ENCODE measurements around the gene FZD1.
"Not testable (repeated sequence)": the region's sequence is repeated elsewhere in the genome, so short reads cannot be mapped to it uniquely, and the experiment has no call there.

FZD1 gene

GRCh38 chr7:91295576-91295975 lies 31.3 kb downstream of the FZD1 start:
- no peak for DNase-seq (ENCODE audit: low read depth, low spot score)

- DNase-seq (ENCODE audit: low read depth, low spot score) = no peak
Observed at GRCh38 chr7:91297939-91298338, 33.7 kb downstream of the FZD1 start.

DNA sequence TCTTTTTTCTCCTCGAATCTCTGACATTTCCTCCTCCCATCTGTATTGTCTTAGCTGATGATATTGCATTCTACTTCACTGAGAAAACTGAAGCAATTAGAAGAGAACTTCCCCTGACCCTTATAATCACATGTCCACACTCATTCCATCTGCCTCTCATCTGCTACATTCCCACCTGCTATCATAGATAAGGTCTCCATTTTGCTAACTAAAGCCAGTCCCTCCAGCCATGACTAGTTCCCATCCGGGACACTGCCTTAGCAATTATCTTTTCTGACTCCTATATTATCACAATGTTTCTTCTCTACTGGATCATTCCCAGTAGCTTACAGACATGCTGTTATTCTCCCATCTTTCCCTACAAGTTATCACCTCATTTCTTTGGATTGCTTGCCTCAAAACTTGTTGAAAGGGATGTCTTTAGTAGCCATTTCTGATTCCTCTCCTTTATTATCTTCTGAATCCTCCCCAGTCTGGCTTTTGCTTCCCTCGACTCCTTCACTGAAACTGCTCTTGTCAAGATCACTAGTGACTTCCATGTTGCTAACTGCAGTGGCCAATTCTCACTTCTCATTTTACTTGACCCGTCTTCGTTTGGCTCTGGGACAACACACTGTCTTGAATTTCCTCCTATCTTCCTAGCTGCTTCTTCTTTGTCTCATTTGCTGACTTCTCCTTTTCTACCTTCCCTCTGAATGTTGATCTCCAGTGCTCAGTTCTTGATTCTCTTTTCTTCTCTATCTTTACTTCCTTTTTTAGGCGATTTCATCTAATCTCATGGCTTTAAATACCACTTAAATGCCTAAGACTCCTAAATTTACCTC lies 35.9 kb downstream of the FZD1 start:
- DNase-seq (ENCODE audit: low read depth, low spot score) = no peak

DNA sequence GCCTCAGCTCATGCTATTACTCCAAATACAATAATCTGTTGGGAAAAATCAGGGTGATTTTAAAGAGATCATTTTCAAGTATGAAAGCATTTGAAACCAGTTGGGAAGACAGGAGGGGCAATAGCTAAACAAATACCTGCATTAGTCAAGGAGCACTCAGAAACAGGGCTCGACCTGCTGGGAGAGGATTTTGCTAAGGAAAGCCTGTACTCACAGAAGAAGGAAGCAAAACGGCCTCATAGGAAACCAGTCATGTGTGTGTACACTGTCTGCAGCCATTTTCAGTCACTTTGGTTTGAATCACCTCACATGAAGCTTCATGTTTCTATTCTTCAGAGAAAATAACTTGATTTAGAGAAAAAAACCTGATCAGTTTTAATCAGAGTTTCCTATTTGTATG lies 38.6 kb downstream of the FZD1 start:
- DNase-seq (ENCODE audit: low read depth, low spot score) = no peak

DNA sequence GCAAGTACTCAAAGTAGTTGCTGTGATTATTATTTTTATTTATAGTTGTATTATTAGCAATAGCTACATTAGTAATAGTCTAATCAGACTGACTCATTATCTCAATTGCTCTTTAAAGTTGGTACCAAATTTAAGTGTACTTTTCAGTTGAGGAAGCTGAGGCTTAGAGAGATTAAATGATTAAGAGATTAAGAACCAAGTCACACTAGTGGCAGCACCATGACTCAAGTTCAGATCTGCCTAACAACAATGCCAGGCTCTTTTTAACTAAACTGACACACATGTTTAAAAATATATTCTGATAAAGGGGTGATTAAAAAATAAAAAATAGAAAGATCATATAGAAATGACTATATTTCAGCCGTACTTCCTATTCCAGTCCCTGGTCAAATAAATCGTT lies 42.0 kb downstream of the FZD1 start:
- no peak for DNase-seq (ENCODE audit: low read depth, low spot score)

DNA sequence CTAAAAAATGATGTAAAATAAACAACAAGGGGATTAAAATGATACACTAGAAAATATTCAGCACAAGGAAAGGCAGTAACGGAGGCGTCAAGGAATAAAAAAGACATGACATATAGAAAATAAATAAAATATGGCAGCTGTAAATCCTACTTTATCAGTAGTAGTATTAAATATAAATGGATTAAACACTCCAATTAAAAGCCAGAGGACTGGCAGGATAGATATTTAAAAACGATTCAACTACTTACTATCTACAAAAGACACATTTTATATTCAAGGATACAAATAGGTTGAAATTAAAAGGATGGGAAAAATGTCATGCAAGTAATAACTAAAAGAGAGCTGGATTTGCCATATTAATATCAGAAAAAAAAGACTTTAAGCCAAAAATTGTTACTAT lies 43.2 kb downstream of the FZD1 start:
- DNase-seq (ENCODE audit: low read depth, low spot score) = no peak

DNA sequence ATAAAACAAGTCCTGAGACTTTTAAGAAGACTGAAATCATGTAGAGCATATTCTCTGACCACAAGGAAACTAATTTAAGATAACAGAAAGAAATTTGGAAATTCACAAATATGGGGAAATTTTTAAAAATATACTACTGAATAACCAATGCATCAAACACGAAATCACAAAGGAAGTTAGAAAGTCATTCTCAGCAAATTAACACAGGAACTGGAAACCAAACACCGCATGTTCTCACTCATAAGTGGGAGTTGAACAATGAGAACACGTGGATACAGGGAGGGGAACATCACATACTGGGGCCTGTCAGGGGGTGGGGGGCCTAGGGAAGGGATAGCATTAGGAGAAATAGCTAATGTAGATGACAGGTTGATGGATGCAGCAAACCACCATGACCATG lies 44.0 kb downstream of the FZD1 start:
- not testable (repeated sequence) for DNase-seq (ENCODE audit: low read depth, low spot score)

DNA sequence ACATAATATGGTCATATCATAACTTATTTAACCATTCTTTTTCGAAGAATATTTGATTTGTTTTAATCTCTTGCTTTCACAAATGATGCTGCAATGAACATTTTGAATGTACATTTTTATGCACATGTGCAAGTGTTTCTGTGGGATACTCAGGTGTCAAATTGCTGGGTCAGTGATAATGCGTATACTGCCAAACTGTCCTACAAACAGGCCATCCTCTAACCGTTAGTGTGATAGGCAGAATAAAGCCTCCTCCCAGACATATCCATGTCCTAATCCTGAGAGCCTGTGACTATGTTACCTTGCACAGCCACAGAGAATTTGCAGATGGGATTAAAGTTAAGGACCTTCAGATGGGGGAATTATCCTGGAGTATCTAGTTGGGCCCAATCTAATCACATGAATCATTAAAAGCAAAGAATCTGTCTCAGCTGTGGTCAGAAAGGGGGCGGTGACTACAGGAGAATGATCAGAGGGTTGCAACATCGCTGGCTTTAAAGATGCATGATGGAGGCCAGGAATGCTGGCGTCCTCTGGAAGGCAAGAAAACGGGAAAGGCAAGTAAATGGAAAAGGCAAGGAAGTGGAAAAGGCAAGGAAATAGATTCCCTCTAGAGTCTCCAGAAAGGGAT lies 46.7 kb downstream of the FZD1 start:
- no peak for DNase-seq (ENCODE audit: low read depth, low spot score)

- no peak for DNase-seq (ENCODE audit: low read depth, low spot score)
Observed at GRCh38 chr7:91311839-91312238, 47.6 kb downstream of the FZD1 start.

- no peak for DNase-seq (ENCODE audit: low read depth, low spot score)
Observed at GRCh38 chr7:91313113-91313512, 48.9 kb downstream of the FZD1 start.

DNA sequence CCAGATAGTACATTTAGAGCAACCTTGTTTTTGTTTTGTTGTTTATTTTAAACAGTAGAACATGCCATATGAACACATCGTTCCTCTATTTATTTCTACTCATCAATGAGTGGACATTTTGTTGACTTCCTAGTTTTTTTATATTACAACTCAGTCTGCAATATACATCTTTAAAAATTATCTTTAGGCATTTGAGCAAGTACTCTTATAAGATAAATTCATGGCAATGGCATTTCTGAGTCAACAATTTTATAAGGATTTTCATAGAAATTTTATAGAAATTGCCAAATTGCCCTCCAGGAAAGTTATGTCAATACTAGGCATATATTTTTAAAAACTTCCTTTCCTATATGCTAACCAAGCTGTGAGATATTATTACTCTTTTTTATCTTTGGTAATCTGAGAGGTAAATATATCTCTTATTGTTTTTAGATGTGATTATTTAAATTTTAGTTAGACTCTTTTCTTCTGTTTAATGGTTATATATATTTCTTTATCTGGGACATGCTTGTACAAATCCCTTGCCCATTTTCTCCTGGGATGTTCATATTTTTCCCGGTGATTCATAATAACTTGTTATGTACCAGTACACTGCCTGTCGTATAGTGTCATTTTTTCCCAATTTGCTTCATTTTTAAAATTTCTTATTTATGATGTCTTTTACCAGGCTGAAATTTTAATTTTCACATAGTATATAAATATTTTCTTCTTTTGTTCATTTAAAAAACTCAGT lies 50.5 kb downstream of the FZD1 start:
- no peak for DNase-seq (ENCODE audit: low read depth, low spot score)

DNA sequence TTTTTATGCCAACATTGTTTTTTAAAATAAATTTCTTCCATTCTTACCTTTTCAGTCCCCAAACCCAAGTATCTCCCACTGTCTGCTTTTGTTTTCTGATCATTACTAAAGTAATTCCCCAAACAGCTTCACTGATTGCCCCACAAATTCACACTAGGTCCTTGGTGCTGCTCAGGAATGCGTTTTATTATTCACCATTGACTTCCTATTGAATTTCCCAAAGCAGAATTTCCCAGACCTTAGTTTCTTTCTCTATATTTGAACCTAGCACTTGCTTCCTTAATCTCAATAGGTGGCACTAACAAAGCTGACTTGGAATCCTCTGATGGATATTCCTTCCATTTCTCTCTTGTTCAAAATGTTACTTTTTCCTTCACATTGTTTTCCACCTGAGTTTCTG lies 52.2 kb downstream of the FZD1 start:
- no peak for DNase-seq (ENCODE audit: low read depth, low spot score)

DNA sequence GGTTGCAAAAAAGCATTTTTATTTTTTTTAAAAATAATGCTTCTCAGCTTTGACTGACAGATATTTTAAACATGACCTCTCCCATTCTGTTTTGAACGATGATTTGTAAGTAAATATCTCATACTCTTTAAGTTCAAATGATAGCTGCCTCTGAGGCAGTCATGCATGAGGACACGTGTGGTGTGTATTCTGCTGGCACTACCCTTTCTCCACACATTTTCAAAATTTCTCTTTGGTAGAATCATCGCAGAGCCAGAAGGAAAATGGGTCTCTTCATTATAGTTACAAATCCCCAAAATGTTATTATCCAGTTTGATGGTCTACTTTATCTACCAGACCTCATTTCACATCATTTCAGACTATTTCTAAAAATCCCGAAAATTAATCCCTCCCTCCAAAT lies 55.1 kb downstream of the FZD1 start:
- DNase-seq (ENCODE audit: low read depth, low spot score) = no peak

DNA sequence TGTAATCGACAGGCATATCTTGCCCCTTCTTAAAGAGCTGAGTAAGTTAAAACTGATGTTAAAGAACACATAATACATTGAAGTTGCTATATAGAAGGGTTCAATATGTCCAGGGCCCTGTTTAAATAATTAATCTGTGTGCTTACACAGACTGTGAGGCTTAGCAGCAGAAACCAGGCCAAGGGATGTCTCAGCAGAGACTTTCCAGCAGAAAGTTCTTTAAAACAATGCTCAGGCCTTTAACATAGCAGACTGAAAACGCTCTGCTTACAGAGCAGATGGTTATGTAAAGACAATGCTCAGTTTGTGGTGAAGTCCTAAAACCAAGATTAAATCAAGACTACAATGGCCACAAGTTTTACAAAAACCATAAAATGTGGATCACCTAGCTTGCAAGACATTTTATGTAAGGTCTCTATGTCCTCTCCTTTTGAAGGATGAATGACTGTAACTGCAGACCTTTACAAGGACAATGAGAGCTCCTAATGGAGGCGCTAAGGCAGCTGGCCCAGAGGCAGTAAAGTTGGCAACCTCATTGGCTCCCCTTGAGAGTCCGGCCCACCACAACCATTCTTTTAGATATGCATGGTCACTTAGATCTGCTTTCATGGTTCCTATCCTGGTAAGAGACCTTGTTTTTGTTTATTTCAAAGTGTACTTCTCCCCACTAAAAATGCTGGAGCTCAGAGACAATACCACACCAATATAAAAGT lies 56.3 kb downstream of the FZD1 start:
- no peak for DNase-seq (ENCODE audit: low read depth, low spot score)

Data from activated naive CD8-positive, alpha-beta T cell treated with anti-CD3 and anti-CD28 coated beads, Interleukin-2, amount 50 U/mL, for 16 hours (primary cell).